SK-N-DZ (cell line): Measurements from ENCODE around the gene SGMS2.

ENCODE experiments used
- DNase-seq: peaks from one replicate; pipeline ENCODE4 v3.0.0-alpha.2; 2015; ENCODE audit warnings: low spot score

SGMS2 gene

DNA sequence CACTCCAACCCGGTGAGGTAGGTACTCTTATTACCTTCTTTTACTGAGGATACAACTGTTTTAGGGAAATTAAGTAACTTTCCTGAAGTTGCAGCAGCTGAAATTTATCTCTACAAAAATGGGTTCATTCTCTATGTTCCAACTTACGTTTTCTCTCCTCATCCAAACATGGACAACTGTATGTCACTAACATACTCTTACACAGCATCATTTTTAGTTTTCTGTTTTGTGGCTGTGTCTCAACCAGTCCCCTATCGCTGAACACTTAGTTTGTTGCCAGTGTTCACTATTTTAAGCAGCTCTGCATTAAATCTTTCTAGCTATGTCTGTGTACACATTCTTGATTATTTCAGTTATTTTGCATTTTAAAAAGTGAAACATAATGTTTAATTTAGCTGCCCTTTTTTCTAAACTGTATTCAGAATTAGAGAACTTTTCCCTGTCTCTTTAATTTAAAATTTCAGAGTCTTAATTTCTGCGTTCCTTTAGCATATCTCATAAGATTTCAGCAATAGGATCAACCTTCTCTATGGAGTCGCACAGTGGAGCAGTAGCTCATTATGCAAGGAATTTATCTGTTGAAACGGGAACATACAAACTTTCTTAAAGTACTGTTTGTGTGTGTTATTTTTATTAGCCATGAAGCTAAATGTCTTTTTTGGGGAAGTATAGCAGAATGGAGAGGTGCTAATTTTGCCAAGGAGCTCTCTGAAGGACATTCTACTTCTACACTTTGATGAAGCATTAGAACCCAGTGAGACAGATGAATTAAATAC lies 3.8 kb downstream of the SGMS2 start:
- no peak for DNase-seq

DNA sequence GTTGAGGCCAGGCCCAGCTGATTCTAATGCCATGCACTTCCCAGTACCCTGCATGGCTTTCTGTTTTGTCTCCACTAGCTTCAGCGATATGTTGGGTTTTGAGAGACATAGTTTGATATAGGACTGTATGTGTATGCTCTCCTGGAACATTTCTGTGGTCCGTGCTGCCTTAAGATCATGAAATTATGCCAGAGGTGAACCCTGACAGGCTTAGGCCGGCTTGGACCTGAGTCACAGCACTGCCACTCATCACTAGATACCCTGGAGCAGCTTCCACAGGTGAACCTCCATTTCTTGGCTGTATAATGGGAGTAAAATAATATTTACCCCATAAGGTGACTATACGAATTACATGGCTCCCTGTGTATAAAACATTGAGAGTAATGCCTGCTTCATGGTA lies 6.4 kb downstream of the SGMS2 start:
- no peak for DNase-seq

- no peak for DNase-seq
Observed at GRCh38 chr4:107832275-107832807, 7.6 kb downstream of the SGMS2 start.

- DNase-seq: no peak
Observed at GRCh38 chr4:107834241-107834794, 9.6 kb downstream of the SGMS2 start.

- no peak for DNase-seq
Observed at GRCh38 chr4:107835406-107835805, 10.7 kb downstream of the SGMS2 start.

- DNase-seq: no peak
Observed at GRCh38 chr4:107837317-107837716, 12.6 kb downstream of the SGMS2 start.

DNA sequence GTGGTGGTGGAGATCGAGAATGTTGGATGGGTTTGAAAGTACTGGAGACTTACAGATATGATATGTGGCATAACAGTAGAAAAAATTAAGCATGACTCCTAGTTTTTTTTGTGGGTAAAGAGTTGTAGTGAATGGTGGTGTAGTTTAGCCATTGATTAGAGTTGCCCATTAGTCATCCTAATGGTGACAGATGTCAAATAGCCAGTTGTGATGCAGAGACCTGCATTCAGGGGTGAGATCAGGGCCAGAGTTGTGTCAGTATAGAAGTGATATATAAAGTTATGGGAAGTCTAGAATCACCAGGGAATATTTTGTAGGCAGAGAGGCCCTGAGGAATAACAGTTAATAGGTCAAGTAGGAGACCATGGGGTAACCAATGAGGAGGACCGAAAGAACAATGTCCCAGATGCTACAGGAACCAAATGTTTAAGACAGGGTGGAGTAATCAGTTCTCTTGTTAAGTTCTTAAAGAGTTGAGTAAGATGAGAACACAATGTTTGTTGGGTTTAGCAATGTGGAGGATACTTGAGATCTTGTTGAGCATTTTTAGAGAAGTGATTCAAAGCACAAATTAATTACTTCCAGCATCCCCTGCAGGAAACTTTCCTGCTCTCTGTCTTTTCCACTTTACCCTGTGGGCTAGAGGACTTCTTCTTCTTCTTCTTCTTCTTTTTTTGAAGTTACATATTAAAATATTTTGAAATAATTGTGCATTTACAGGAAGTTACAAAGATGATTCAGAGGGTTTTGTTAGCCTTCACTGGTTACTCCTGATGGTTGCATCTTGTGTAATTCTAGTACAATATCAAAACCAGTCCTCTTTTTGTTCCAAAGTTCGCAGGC lies 13.3 kb downstream of the SGMS2 start:
- DNase-seq: no peak

DNA sequence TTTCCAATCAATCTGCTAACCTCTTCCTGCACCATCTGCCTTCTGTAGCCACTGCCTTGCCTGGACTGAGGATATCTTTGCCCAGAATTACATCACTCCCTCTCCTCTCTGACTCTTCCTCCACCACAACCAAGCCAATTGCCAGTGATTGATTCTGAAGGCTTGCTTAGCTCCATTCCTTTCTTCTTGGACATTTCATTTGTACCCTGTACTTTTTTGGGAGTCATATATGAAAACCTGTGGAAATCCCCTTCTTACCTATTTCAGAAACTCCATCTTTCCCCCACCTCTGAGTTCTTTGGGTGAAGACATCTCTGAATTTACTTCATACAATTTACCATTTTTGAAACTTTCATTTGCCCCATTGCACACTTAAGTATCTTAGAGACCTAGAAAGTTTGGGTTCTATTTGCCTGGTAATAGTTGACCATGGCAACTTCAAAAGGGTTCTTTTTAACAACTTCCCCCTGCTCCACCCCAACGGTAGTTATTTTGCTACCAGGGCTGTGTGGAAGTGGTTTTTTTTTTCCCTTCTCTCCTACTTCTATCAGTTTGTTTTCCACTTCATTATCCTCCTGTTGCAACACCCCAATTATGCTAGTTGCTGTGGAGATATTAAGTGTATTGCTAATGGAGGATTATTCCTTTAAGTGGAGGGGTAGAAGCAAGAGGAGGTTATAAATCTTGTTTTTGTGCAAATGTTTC lies 14.3 kb downstream of the SGMS2 start:
- DNase-seq: no peak

GRCh38 chr4:107843391-107843790 lies 18.7 kb downstream of the SGMS2 start:
- no peak for DNase-seq

- DNase-seq: no peak
Observed at GRCh38 chr4:107845681-107846080, 20.9 kb downstream of the SGMS2 start.

DNA sequence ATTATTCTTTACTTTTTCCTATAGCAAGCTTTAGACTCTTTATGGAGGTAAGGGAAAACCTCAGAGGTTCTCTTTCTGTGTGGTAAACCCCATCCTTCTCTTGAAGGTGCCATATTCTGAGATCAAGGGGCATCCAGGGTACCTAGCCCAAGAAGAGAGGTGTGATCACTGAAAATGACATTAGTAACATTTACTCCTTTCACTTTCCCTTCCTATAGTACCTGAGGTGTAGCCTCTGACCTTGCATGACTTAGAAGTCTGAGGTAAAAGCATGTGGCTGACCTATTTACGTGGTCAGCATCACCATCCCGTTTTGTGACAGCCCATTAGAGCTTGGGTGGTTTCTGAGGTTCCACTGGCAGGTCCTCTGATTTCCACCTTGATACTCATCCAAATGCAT lies 25.7 kb downstream of the SGMS2 start:
- DNase-seq: no peak

GRCh38 chr4:107853444-107854355 lies 29.0 kb downstream of the SGMS2 start:
- DNase-seq: no peak

GRCh38 chr4:107854356-107855022 lies 29.8 kb downstream of the SGMS2 start:
- no peak for DNase-seq

- DNase-seq: no peak
Observed at GRCh38 chr4:107855723-107856122, 31.0 kb downstream of the SGMS2 start.

DNA sequence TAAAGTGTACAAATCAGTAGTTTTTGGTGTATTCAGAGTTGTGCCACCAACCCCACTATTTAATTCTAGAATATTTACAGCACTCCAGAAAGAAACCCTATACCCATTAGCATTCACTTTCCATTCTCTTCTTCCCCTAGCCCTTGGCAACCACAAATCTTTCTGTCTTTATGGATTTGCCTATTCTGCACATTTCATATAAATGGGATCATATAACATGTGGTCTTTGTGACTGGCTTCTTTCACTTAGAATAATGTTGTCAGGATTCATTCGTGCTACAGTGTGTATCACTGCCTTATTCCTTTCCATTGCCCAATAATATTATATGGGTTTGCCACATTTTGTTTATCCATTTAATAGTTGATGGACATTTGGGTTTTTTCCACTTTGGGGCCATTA lies 32.2 kb downstream of the SGMS2 start:
- DNase-seq: no peak

DNA sequence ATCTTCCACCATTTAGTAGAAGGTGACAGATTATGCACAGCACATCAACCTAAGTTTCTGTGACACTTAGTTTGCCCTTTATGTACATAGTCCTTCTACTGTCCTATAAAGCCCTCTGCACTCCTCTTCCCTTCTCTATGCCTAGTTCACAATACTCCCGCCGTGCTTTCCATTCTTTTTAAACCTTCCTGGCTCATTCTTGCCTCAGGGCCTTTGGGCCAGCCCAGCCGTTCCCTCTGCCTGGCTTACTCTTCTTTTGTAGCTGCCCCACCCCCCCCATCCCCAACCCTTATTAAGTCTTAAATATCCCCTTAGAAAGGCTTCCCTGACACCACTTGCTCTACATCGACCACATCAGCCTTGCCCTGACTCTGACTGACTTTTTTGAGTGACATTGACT lies 33.0 kb downstream of the SGMS2 start:
- no peak for DNase-seq

DNA sequence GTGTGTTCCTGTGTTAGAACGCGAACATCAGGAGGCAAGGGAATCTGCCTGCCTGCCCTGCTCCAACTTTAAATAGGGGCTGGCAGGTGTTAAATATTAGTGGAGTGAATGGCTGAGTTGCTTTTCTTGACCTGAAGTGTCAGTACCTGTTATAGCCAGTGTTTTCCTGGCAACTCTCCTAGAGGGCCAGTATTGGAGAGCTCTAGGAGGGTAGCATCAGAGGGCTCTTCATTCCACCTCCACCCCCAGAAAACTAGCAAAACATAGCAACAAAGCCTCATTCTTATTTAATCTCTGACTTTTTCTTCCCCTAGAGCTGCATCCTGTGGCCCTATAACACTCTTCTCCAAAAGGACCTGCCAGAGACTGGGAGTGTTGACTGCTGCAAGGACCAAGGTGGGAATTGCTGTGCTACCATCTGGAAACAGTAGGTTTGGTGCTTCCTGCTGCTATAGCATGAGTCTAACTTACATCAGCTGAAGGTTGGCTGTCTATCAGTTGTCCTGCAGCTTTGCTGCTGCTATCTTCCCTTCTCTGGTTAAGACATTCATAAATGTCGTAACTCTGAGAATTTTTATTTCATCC lies 33.5 kb downstream of the SGMS2 start:
- DNase-seq: no peak

DNA sequence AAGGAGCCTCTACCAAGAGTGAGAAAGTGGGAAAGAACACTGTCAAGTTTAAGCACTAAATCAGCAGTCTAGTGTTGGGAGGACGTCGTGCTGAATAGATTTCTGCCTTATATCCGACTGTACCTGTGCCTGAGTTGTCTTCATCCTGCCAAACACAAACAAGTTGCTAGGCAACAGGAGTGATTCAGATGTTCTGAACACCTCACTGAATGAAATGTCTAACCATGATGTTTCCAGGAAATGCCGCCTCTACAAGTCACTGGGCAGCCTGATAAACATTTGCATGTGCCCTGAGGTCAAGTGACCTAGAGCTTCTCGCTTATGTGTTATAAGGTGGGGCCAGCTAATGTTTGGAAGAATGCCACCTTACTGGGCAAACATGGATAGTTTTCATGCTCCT lies 37.9 kb downstream of the SGMS2 start:
- DNase-seq: no peak

GRCh38 chr4:107863416-107863815 lies 38.7 kb downstream of the SGMS2 start:
- no peak for DNase-seq
